GM18868 (cell line): ENCODE measurements around the gene JPT2.
A peak's percentile ranks its signal among the peaks of the same experiment; 100 is the strongest.
"Not testable (repeated sequence)": the region's sequence is repeated elsewhere in the genome, so short reads cannot be mapped to it uniquely, and the experiment has no call there.

Source experiments
- ATAC-seq: cut with Tn5 transposase; IDR thresholded peaks from one replicate; pipeline ENCODE4 v1.9.1; 2021; ENCODE audit warnings: mild to moderate bottlenecking, moderate library complexity; ENCODE audit not compliant: unreplicated experiment

JPT2 gene

DNA sequence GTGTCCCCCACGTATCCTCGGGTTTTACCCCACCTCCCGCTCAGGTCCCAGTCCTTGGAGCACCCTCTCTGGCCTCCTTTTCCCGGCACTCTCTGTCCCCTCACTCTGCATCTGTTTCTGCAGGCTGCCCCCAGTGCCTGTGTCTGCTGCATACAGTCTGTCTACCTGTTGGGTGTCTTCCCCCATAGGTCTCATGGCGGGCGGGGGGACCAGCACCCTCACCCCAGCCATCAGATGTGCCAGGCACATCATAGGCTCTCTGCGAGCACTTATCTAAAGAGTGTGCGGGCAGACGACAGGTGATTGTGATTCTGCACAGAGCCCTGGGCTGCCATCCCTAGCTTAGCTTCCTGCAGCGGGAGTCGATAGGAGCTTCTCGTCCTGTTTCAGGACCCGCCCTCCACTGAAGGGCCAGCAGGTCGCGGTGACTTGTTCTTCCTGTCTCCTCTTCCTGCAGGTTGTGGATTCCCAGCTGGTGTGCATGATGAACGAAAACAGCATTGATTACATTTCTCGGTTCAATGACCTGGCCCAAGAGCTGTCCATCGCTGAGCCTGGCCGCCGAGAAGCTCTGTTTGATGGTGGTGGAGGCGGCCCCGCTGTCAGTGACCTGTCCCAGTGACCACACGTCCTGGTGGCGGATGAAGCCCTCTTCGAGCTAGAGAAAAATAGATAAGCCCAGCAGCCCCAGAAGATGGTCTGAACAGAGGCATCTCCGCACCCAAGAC, 4.5 kb upstream of the JPT2 start:
- ATAC-seq, result no peak

DNA sequence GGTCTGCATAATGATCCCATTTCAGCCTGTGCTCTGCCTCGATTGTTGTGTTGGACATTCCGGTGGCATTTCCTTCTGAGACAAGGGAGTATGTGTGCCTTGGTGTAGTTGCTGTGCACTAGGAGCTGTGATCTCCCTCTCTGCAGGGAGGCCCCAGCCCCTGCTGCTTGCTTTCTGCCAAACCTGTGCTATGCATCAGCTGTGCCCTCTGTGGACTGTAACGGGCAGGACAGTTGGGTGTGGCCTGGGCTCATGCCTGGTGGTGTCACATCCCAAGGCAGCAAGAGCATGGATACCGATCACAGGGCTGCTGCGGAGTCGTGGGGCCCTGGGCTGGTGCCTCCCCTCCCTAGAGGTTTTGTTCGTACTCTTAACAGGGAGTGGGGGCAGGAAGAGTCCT, 3.8 kb upstream of the JPT2 start:
- no peak for ATAC-seq

GRCh38 chr16:1674751-1675664, 3.1 kb upstream of the JPT2 start:
- no peak for ATAC-seq

GRCh38 chr16:1676661-1677060, 1.4 kb upstream of the JPT2 start:
- no peak for ATAC-seq

DNA sequence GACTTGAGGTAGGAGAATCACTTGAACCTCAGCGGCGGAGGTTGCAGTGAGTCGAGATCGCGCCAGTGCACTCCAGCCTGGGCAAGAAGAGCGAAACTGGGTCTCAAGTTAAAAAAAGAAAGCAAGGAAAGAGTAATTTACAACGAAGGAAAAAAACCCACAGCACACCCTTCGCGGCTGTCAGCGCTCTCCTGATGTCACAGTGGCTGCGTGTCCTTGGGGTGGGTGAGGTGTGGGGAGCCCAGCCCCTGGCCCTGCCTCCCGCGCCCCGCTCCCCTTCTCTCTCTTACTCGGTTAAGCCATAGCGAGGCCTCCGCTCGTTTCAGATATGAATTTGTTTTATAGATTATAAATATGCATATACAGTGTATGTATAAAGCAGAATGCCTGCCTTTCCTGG, 740 bp upstream of the JPT2 start:
- no peak for ATAC-seq

DNA sequence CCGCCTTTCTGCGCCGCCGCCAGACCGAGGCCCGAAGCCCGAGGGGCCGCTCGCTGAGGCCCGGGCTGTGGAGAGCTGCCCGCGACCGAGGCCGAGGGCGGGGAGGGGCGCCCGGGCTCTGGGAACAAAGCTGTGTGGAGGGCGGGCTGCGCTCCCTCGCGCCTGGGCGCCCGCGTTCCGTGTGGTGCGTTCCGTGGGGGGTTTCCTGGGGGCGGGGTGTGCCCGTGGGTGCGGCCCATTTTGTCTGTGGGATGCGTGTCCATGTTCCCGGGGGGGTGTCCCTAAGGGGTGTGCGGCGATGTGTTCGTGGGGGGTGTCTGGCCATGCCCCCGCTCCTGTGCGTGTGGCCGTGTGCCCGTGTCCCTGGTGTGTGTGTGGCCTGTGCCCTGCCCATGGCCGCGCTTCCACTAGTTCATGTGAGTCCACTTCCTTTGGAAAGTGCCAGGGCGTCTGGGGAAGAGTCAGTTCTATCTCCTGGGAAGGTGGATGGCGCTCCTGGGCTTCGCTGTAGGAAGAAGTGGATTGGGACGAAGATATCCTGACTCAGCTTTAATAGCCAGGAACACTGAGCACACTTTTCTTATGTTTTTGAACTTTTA, 520 bp downstream of the JPT2 start:
- ATAC-seq, result peak; percentile 8

- no peak for ATAC-seq
These were observed 2.3 kb downstream of the JPT2 start for GRCh38 chr16:1680361-1680760.

DNA sequence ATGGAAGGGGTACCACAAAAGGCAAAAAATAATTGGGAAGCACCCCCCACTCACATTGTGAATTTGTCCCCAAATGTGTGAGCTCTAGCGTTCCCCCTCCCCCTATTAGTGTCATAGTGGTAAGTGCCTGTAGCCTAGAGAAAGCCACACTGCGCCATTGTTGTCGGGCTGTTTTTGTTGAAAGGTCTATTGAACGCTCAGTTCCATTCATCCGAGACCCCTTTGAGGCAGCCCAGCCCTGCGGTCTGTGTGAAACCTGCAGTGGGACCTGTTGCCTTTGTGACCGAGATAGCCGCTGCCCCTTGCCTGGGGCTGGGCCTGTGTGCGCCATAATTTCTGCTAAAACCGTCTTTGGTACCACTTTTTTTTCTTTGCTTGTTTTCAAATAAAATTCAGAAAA, 3.0 kb downstream of the JPT2 start:
- no peak for ATAC-seq

GRCh38 chr16:1687427-1688316, 9.6 kb downstream of the JPT2 start:
- no peak for ATAC-seq

DNA sequence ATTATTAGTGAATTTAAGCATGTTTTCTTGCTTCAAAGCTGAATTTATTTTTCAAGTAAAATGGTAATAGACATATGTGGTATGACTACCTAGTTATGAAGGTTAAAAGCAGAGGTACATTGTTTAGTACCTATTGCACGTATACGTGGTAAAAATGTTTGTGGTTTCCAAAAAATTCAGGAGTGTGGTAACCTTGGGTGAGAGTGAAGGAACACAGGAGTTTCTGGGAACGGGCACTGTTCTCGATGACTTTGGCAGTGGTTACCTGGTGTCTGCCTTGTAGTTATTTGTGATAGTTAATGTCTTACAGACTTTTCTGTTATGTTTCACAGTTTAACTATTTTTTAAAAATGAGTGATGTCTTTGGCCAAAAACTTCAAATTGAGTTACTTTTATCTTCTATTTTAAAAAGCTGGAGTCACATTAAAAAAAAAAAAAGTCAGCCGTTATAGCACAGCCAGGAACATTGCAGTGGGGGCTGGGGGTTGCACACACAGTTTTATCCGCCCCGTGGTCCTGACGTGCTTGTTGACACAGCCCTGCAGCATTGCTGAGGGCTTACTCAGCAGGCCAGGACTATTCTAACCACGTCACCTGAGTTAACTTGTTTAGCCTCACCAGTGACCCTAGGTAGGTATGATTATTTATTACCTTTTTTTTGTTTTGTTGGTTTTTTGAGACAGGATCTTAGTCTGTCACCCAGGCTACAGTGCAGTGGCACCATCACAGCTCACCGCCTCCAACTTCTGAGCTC, 10.9 kb downstream of the JPT2 start:
- ATAC-seq, result no peak

DNA sequence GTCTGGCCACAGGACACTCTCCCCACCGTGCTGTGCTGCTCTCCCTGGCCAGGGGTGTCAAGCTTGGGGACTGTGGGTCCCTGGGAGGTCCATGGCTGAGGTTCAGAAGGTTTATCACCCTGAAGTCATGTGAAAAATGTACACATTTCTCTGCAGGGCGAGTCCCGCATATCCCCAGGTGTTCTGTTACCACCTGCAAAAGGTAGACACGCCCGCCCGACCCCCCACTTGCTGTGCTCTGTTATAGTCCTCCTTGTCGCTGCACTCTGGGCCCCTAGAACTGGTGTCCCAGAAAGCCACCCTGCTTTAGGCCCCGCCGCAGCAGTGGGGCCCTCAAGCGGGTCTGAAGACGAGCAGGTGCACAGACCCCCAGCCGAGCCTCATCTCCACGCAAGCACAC, 11.8 kb downstream of the JPT2 start:
- no peak for ATAC-seq

DNA sequence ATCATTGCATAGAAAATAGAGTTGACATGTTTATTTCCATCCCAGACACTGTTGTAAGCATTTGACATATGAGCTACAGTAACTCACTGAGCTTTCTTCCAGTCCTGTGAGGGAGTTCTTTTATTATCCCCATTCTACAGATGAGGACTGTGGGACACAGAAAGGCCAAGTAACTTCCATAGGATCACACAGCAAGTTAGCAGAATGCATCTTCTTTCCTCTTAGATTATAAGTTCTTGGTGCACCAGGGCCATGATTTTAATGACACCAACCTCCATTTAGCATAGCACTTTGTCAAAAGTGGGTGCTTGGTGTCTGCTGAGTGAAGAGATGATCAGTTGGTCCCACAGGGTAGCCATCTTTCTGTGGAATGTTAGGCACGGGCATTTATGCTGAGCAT, 12.7 kb downstream of the JPT2 start:
- ATAC-seq, result no peak

DNA sequence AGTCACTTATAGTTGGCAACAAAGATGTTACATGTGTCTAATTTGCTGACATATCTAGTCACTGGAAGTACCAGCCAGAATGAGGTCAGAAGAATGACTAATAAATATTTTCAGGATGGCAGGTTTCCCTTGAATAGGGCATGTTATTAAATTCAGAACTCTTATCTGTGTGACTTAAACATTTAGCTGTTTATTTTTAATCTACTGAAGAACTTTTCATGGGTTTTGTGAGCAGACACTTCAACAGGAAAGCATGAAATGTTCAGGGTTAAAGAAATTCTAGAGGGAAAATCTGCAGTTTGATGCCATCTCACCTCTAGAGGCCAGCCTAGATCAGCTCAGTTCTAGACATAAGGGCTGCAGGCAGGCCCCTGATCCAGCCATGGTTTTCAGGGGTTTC, 13.2 kb downstream of the JPT2 start:
- no peak for ATAC-seq

DNA sequence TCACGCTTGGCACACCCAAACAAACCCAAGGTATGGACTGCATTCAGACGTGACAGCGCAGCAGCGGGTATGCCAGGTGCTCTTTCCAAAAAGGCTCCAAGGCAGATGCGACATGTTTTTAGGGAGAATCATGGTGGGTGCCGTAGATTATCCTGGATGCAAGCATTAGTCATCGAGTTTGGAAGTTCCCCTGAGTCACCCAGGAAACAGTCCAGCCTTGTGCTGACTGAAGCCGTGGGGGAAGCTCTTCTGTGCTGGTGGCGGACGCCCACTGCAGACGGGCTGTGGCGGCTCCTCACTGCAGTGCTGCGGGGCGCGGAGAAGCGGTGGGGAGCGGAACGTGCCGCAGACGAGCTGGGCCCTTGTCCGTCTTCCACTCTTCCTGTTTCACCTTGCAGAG, 13.9 kb downstream of the JPT2 start:
- no peak for ATAC-seq

DNA sequence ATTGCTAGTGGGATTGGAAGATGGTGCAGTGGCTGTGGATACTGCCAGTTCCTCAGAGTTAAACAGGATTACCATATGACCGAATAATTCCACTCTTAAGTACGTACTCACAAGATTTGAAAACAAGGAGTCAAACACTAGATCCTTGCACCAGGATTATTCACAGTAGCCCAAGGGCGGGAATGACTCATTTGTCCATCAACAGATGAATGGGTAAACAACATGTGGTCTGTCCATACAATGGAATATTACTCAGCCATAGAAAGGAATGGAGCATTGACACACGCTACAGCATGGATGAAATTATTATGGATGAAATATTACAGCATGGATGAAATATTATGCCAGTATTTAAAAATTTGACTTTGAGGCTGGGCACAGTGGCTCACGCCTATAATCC, 18.8 kb downstream of the JPT2 start:
- ATAC-seq, result no peak

GRCh38 chr16:1698680-1699079, 20.6 kb downstream of the JPT2 start:
- ATAC-seq, result no peak

GRCh38 chr16:1700246-1700645, 22.2 kb downstream of the JPT2 start:
- no peak for ATAC-seq

DNA sequence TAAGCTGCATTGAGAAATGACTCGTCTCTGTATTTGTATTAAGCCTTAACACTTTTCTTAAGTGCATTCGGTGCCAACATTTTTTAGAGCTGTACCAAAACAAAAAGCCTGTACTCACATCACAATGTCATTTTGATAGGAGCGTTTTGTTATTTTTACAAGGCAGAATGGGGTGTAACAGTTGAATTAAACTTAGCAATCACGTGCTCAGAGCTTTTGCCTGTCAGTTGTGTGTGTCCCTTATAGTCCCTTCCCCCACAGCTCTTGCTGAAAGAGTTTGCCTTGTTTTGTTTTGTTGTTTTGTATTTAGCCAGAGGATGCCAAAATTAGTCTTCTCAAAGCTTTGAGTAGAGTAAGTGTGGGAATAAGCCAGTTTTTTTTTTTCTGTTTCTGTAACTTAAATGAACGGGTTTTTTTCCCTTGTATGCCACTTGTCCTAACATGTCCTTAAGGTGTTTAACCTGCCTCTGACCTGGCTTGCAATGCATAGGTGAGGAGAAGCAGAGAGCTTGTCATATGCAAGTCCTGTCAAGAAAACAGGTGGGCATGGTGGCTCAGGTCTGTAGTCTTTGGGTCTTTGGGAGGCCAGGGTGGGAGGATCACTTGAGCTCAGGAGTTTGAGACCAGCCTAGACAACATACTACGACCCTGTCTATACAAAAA, 23.3 kb downstream of the JPT2 start:
- no peak for ATAC-seq

- not testable (repeated sequence) for ATAC-seq
These were observed 27.2 kb downstream of the JPT2 start for GRCh38 chr16:1705324-1705687.
